GM12878 (cell line): Measurements from ENCODE around the gene DST. TPM values are rescaled to one million over a fixed set of nuclear protein-coding genes. Genes with fewer than 3 reads are reported as not detected.

ENCODE experiments used
- ATAC-seq: fragments of 200-7000 bp; cut with Tn5 transposase; 3 replicates; pipeline ENCODE4 v1.9.1; 2020; ENCODE audit warnings: mild to moderate bottlenecking, moderate library complexity
- BruUV-seq: library from RNA; stranded (reverse); fragments of 400-500 nt; replicated peaks from 2 replicates; lab custom pipeline; 2021; lab: Mats Ljungman, UMichigan
- CTCF ChIA-PET: fragments of 300-600 bp; sonication (Branson Sonifier 250); formaldehyde crosslinking; extraction: SDS; loops from one replicate; lab custom pipeline; 2021; ENCODE audit warnings: inconsistent platforms; lab: Yijun Ruan, JAX
- POLR2A ChIA-PET: fragments of 350-600 bp; formaldehyde crosslinking; extraction: SDS; loops from one replicate; lab custom pipeline; 2021; ENCODE audit warnings: inconsistent platforms; lab: Charles Lee
- RAD21 ChIA-PET: fragments of 300-600 bp; sonication (Branson Sonifier 250); formaldehyde crosslinking; loops from one replicate; lab custom pipeline; 2023; ENCODE audit warnings: antibody characterized with exemption; ENCODE audit not compliant: unreplicated experiment; lab: Charles Lee
- SMC1A ChIA-PET: fragments of 300-600 bp; sonication (Branson Sonifier 250); formaldehyde crosslinking; loops from one replicate; lab custom pipeline; 2023; ENCODE audit not compliant: unreplicated experiment, uncharacterized antibody; lab: Charles Lee
- DNase-seq: peaks from one replicate; pipeline ENCODE4 v3.0.0-alpha.2; 2011; ENCODE audit warnings: low read depth, low spot score
- FAIRE-seq: peaks from 3 replicates; lab custom pipeline; 2011; peaks lifted over from hg19 to GRCh38; lab: Jason Lieb, UNC
- H2AFZ ChIP-seq: 2 replicates; pipeline ENCODE4 v1.6.0; 2011; ENCODE audit warnings: low read depth, low read length, control low read depth; ENCODE audit not compliant: control insufficient read depth
- H3K27ac ChIP-seq: 2 replicates; pipeline ENCODE4 v1.5.1; 2011; ENCODE audit warnings: control low read depth; ENCODE audit not compliant: control insufficient read depth, insufficient read depth
- H3K27me3 ChIP-seq, 2 experiments: replicated peaks in 1 of 2; 2 replicates each; pipeline versions ENCODE4 v1.6.0 to v1.6.1; 2011; ENCODE audit warnings: low read length in 1 of 2; ENCODE audit not compliant: control insufficient read depth in 2 of 2, insufficient read depth in 2 of 2
- H3K36me3 ChIP-seq, 2 experiments: 2 replicates each; pipeline ENCODE4 v1.5.1; 2011; ENCODE audit warnings: low read length in 1 of 2; ENCODE audit not compliant: control insufficient read depth in 2 of 2, insufficient read depth in 2 of 2
- H3K4me1 ChIP-seq: 2 replicates; pipeline ENCODE4 v1.6.1; 2011; ENCODE audit warnings: mild to moderate bottlenecking, low read length, moderate library complexity, mixed read lengths; ENCODE audit not compliant: control insufficient read depth, insufficient read depth
- H3K4me2 ChIP-seq: 2 replicates; pipeline ENCODE4 v1.6.0; 2011; ENCODE audit warnings: control low read depth; ENCODE audit not compliant: control insufficient read depth, insufficient read depth
- H3K4me3 ChIP-seq: fragments of 200-600 bp; sonication (generic); 2 replicates; pipeline ENCODE4 v1.5.1; 2016
- H3K79me2 ChIP-seq: 2 replicates; pipeline ENCODE4 v1.6.0; 2011; ENCODE audit warnings: low read length; ENCODE audit not compliant: control insufficient read depth, insufficient read depth
- H3K9ac ChIP-seq: 2 replicates; pipeline ENCODE4 v1.8.0; 2011; ENCODE audit warnings: low read length, control low read depth, mixed read lengths; ENCODE audit not compliant: control insufficient read depth, insufficient read depth
- H3K9me3 ChIP-seq: replicated peaks from 3 replicates; pipeline ENCODE4 v1.5.1; 2011; ENCODE audit warnings: mild to moderate bottlenecking, low read length; ENCODE audit not compliant: control insufficient read depth, insufficient read depth
- H4K20me1 ChIP-seq: 2 replicates; pipeline ENCODE4 v1.6.0; 2011; ENCODE audit not compliant: control insufficient read depth, insufficient read depth
- CREM ChIP-seq: IDR thresholded peaks from 2 replicates; pipeline ENCODE4 v1.6.1; 2014; ENCODE audit warnings: antibody characterized with exemption, low read depth
- FOXK2 ChIP-seq: fragments of 450-650 bp; IDR thresholded peaks from 2 replicates; pipeline ENCODE4 v1.6.1; 2017; ENCODE audit warnings: mild to moderate bottlenecking, moderate library complexity
- IKZF1 ChIP-seq: fragments of 450-650 bp; conservative IDR thresholded peaks from 2 replicates; pipeline ENCODE4 v1.6.1; 2017; ENCODE audit warnings: antibody characterized with exemption, mild to moderate bottlenecking
- JUNB ChIP-seq: IDR thresholded peaks from 2 replicates; pipeline ENCODE4 v1.6.1; 2016; ENCODE audit warnings: antibody characterized with exemption, mild to moderate bottlenecking
- NFXL1 ChIP-seq: fragments of 450-650 bp; IDR thresholded peaks from 2 replicates; pipeline ENCODE4 v1.6.1; 2017; ENCODE audit warnings: antibody characterized with exemption, mild to moderate bottlenecking, borderline replicate concordance
- SMAD5 ChIP-seq: IDR thresholded peaks from 2 replicates; pipeline ENCODE4 v1.6.1; 2016; ENCODE audit warnings: antibody characterized with exemption, low read depth
- SPI1 ChIP-seq: IDR thresholded peaks from 2 replicates; pipeline ENCODE4 v1.6.1; 2011; ENCODE audit warnings: low read depth, mild to moderate bottlenecking, low read length, moderate library complexity, borderline replicate concordance; ENCODE audit not compliant: insufficient read depth
- SRF ChIP-seq, 2 experiments: IDR thresholded peaks; 2 replicates each; pipeline ENCODE4 v1.6.1; 2011; ENCODE audit warnings: low read depth in 2 of 2, low read length in 2 of 2, mild to moderate bottlenecking in 1 of 2, moderate library complexity in 1 of 2
- TARDBP ChIP-seq: IDR thresholded peaks from 2 replicates; pipeline ENCODE4 v1.6.1; 2016; ENCODE audit warnings: borderline replicate concordance
- WGBS: methylation state at CpG from one replicate; pipeline ENCODE4 v1.1.6; 2016; ENCODE audit warnings: low lambda C conversion rate; ENCODE audit not compliant: insufficient replicate concordance, insufficient coverage; ENCODE audit errors: missing lambda C conversion rate; 5-methylcytosine and 5-hydroxymethylcytosine counted together
- in situ Hi-C: fragments of 300-500 bp; cut with MboI; formaldehyde crosslinking; loops from 9 replicates; pipeline ENCODE4 v1.14.3; 2018; ENCODE audit warnings: mixed read lengths
- intact Hi-C: fragments of 100-400 bp; cut with micrococcal nuclease; formaldehyde crosslinking; loops from one replicate; pipeline ENCODE4 v1.14.2; 2022; ENCODE audit not compliant: unreplicated experiment
- polyA plus RNA-seq, 11 experiments: library from polyadenylated mRNA; depleted of rRNA in 4 of 11; unstranded in 6 of 11; stranded (reverse) in 5 of 11; fragments of >200 nt; fragmentation: Nextera tagmentation in 4 of 11; fragmentation: Illumina TruSeq in 1 of 11; extraction: Ambion mirVana in 4 of 11; extraction: Trizol in 1 of 11; gene quantifications; 1 replicate in 1 of 11; 2 replicates in 10 of 11; pipeline versions ENCODE4 v1.2.1 to v1.2.3, GENCODE V29; 2011 to 2016; ENCODE audit warnings: inconsistent platforms in 2 of 11, missing spikeins in 2 of 11, low read depth in 1 of 11
- total RNA-seq, 4 experiments: library from RNA; depleted of rRNA in 3 of 4; stranded (reverse); fragments of >200 nt in 3 of 4; fragmentation: Illumina TruSeq in 1 of 4; extraction: Trizol in 1 of 4; gene quantifications; 2 replicates each; pipeline versions ENCODE4 v1.2.1 to v1.2.3, GENCODE V29; 2013 to 2021
- TF ChIP-seq, protein P1 (sequence below): fragments of 450-650 bp; formaldehyde crosslinking; IDR thresholded peaks from 2 replicates; pipeline ENCODE4 v1.4.0; 2022; ENCODE audit warnings: mild to moderate bottlenecking, moderate library complexity
- TF ChIP-seq, protein P2 (sequence below): fragments of 150-350 bp; IDR thresholded peaks from 2 replicates; pipeline ENCODE4 v1.6.1; 2016; ENCODE audit warnings: low read depth, low read length
- TF ChIP-seq, protein P3 (sequence below): fragments of 450-650 bp; IDR thresholded peaks from 2 replicates; pipeline ENCODE4 v1.6.1; 2016; ENCODE audit warnings: mild to moderate bottlenecking, moderate library complexity, borderline replicate concordance

The DST gene
- total and polyA plus RNA-seq, 10 of the 15 experiments (the other 5 are each of a cell fraction or from before 2014, with no cell fraction given) = 32.1 to 156 (median 75.0) TPM

DNA sequence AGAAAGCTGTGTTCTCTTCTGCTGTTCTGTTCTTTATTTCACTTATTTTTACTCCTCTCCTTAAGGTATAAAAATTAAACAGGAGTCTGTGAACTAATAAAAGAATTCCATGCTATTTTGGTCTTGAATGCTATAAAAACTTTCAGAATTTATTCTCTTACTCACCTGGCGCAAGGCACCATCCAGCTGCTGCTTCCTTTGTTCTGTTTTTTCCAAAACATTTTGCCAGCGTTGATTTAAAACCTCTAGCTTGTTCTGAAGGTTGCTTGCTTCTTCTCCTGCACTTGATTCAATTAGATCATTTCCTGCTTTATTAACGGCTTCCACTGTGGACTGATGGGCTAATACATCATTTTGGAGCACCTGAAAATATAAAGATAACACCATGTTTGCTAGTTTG lies 145.0 kb downstream of the DST start:
- WGBS = 56% methylated on average over 3 of the region's 3 CpGs
- no peak for ATAC-seq
- no peak overlapping the region for H3K27ac ChIP-seq
- no peak for TF ChIP-seq CREM
- TF ChIP-seq, protein P1, sequence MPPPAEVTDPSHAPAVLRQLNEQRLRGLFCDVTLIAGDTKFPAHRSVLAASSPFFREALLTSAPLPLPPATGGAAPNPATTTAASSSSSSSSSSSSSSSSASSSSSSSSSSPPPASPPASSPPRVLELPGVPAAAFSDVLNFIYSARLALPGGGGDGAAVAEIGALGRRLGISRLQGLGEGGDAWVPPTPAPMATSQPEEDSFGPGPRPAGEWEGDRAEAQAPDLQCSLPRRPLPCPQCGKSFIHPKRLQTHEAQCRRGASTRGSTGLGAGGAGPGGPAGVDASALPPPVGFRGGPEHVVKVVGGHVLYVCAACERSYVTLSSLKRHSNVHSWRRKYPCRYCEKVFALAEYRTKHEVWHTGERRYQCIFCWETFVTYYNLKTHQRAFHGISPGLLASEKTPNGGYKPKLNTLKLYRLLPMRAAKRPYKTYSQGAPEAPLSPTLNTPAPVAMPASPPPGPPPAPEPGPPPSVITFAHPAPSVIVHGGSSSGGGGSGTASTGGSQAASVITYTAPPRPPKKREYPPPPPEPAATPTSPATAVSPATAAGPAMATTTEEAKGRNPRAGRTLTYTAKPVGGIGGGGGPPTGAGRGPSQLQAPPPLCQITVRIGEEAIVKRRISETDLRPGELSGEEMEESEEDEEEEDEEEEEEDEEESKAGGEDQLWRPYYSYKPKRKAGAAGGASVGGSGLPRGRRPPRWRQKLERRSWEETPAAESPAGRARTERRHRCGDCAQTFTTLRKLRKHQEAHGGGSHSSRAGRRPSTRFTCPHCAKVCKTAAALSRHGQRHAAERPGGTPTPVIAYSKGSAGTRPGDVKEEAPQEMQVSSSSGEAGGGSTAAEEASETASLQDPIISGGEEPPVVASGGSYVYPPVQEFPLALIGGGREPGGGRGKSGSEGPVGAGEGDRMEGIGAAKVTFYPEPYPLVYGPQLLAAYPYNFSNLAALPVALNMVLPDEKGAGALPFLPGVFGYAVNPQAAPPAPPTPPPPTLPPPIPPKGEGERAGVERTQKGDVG (CRISPR knock-in tag) = no peak
- no peak for TF ChIP-seq IKZF1
- TF ChIP-seq SMAD5 = no peak
- TF ChIP-seq SPI1 = no peak
- TF ChIP-seq TARDBP = no peak
- TF ChIP-seq JUNB = no peak
- TF ChIP-seq NFXL1 = no peak
- TF ChIP-seq, protein P2, sequence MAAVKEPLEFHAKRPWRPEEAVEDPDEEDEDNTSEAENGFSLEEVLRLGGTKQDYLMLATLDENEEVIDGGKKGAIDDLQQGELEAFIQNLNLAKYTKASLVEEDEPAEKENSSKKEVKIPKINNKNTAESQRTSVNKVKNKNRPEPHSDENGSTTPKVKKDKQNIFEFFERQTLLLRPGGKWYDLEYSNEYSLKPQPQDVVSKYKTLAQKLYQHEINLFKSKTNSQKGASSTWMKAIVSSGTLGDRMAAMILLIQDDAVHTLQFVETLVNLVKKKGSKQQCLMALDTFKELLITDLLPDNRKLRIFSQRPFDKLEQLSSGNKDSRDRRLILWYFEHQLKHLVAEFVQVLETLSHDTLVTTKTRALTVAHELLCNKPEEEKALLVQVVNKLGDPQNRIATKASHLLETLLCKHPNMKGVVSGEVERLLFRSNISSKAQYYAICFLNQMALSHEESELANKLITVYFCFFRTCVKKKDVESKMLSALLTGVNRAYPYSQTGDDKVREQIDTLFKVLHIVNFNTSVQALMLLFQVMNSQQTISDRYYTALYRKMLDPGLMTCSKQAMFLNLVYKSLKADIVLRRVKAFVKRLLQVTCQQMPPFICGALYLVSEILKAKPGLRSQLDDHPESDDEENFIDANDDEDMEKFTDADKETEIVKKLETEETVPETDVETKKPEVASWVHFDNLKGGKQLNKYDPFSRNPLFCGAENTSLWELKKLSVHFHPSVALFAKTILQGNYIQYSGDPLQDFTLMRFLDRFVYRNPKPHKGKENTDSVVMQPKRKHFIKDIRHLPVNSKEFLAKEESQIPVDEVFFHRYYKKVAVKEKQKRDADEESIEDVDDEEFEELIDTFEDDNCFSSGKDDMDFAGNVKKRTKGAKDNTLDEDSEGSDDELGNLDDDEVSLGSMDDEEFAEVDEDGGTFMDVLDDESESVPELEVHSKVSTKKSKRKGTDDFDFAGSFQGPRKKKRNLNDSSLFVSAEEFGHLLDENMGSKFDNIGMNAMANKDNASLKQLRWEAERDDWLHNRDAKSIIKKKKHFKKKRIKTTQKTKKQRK = no peak
- no peak for TF ChIP-seq FOXK2
- TF ChIP-seq, protein P3, sequence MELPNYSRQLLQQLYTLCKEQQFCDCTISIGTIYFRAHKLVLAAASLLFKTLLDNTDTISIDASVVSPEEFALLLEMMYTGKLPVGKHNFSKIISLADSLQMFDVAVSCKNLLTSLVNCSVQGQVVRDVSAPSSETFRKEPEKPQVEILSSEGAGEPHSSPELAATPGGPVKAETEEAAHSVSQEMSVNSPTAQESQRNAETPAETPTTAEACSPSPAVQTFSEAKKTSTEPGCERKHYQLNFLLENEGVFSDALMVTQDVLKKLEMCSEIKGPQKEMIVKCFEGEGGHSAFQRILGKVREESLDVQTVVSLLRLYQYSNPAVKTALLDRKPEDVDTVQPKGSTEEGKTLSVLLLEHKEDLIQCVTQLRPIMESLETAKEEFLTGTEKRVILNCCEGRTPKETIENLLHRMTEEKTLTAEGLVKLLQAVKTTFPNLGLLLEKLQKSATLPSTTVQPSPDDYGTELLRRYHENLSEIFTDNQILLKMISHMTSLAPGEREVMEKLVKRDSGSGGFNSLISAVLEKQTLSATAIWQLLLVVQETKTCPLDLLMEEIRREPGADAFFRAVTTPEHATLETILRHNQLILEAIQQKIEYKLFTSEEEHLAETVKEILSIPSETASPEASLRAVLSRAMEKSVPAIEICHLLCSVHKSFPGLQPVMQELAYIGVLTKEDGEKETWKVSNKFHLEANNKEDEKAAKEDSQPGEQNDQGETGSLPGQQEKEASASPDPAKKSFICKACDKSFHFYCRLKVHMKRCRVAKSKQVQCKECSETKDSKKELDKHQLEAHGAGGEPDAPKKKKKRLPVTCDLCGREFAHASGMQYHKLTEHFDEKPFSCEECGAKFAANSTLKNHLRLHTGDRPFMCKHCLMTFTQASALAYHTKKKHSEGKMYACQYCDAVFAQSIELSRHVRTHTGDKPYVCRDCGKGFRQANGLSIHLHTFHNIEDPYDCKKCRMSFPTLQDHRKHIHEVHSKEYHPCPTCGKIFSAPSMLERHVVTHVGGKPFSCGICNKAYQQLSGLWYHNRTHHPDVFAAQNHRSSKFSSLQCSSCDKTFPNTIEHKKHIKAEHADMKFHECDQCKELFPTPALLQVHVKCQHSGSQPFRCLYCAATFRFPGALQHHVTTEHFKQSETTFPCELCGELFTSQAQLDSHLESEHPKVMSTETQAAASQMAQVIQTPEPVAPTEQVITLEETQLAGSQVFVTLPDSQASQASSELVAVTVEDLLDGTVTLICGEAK = no peak
- no peak for TF ChIP-seq SRF (IDR thresholded peaks at IDR 0.05; ENCODE audit: low read depth in 2 of 2, low read length in 2 of 2)
- no peak overlapping the region for H3K4me2 ChIP-seq
- no peak overlapping the region for H3K9ac ChIP-seq
- no peaks in the 10 kb centered on the region for H3K27me3 ChIP-seq
- no TSS peak for BruUV-seq
- H3K4me3 ChIP-seq = no peak overlapping the region
- peaks cover 4 to 28% of the 10 kb centered on the region in 2 experiments for H3K36me3 ChIP-seq
- in situ Hi-C loops = no loop called here
- H3K9me3 ChIP-seq = no peaks in the 10 kb centered on the region
- no peak for FAIRE-seq
- ChIA-PET CTCF (interaction anchor here (0.6 kb wide), 2 partner anchors 73 to 76 kb away, joined by 3 read pairs; no protein-coding TSS in a partner anchor), SMC1A (interaction anchor here (0.8 to 1.0 kb wide), 2 partner anchors 14 to 44 kb away, joined by 3 to 5 read pairs; no protein-coding TSS in a partner anchor), RAD21 (no interaction called here), POLR2A (interaction anchor here (1.3 kb wide), 1 partner anchor 44 kb away, joined by 3 read pairs; no protein-coding TSS in a partner anchor)
- no peak for DNase-seq
- no peaks in the 10 kb centered on the region for H4K20me1 ChIP-seq
- H3K4me1 ChIP-seq = no peaks in the 10 kb centered on the region
- H3K79me2 ChIP-seq = no peaks in the 10 kb centered on the region
- H2AFZ ChIP-seq = no peak overlapping the region
- intact Hi-C loops = no loop called here
